HepG2 (cell line): Measurements from ENCODE around the gene REEP6. TPM values are rescaled to one million over a fixed set of nuclear protein-coding genes. Genes with fewer than 3 reads are reported as not detected.

Source experiments
- ATAC-seq: fragments of 200-7000 bp; cut with Tn5 transposase; 3 replicates; pipeline ENCODE4 v1.9.1; 2020; ENCODE audit warnings: mild to moderate bottlenecking, moderate library complexity
- BruUV-seq: library from RNA; stranded (reverse); fragments of 400-500 nt; replicated peaks from 2 replicates; lab custom pipeline; 2021; lab: Mats Ljungman, UMichigan
- CTCF ChIA-PET: fragments of 300-600 bp; formaldehyde crosslinking; extraction: SDS; loops from one replicate; lab custom pipeline; 2021; ENCODE audit warnings: low total read pairs, inconsistent platforms, low intra/inter-chr PET ratio; lab: Yijun Ruan, JAX
- POLR2A ChIA-PET: fragments of 350-600 bp; sonication (Branson Sonifier 250); formaldehyde crosslinking; loops from one replicate; lab custom pipeline; 2020; ENCODE audit warnings: antibody characterized with exemption, inconsistent platforms; lab: Yijun Ruan, JAX
- DNase-seq: peaks from one replicate; pipeline ENCODE4 v3.0.0-alpha.2; 2015; ENCODE audit warnings: low spot score
- FAIRE-seq: peaks from 3 replicates; lab custom pipeline; 2011; peaks lifted over from hg19 to GRCh38; lab: Jason Lieb, UNC
- H2AFZ ChIP-seq: one replicate; pipeline ENCODE4 v1.6.1; 2011; ENCODE audit warnings: low read length, inconsistent platforms
- H3K27ac ChIP-seq: fragments of 300-600 bp; 3 replicates; pipeline ENCODE4 v1.8.0; 2011; ENCODE audit warnings: mixed run types, mild to moderate bottlenecking, mixed read lengths, low read length, inconsistent platforms; ENCODE audit not compliant: insufficient read depth; ENCODE audit errors: extremely low read length
- H3K27me3 ChIP-seq, 2 experiments: fragments of 200-600 bp in 1 of 2; 2 replicates in 1 of 2; 3 replicates in 1 of 2; pipeline versions ENCODE4 v1.6.0 to v1.8.0; 2011; ENCODE audit warnings: low read length in 2 of 2, mild to moderate bottlenecking in 2 of 2, moderate library complexity in 2 of 2, inconsistent platforms in 1 of 2; ENCODE audit not compliant: insufficient read depth in 2 of 2, control insufficient read depth in 1 of 2
- H3K36me3 ChIP-seq, 2 experiments: fragments of 200-600 bp in 1 of 2; replicated peaks in 1 of 2; 2 replicates in 1 of 2; 3 replicates in 1 of 2; pipeline versions ENCODE4 v1.5.1 to v1.8.0; 2011; ENCODE audit warnings: low read length in 2 of 2, inconsistent platforms in 1 of 2; ENCODE audit not compliant: insufficient read depth in 2 of 2, control insufficient read depth in 1 of 2
- H3K4me1 ChIP-seq: 2 replicates; pipeline ENCODE4 v1.5.1; 2012; ENCODE audit warnings: low read length, inconsistent platforms; ENCODE audit not compliant: insufficient read depth
- H3K4me2 ChIP-seq: 2 replicates; pipeline ENCODE4 v1.6.0; 2011; ENCODE audit warnings: low read depth, low read length, inconsistent platforms
- H3K4me3 ChIP-seq, 3 experiments: fragments of 200-600 bp in 1 of 3; sonication (generic), shearing (Covaris generic) in 1 of 3; replicated peaks in 1 of 3; 2 replicates each; pipeline ENCODE4 v1.5.1; 2011 to 2016; ENCODE audit warnings: low read length in 3 of 3, inconsistent platforms in 2 of 3, low read depth in 2 of 3, mild to moderate bottlenecking in 2 of 3, control low read depth in 1 of 3, mixed read lengths in 1 of 3; ENCODE audit not compliant: insufficient read depth in 1 of 3
- H3K79me2 ChIP-seq: one replicate; pipeline ENCODE4 v1.6.1; 2011; ENCODE audit warnings: low read length, inconsistent platforms; ENCODE audit not compliant: insufficient read depth
- H3K9ac ChIP-seq: 2 replicates; pipeline ENCODE4 v1.6.0; 2011; ENCODE audit warnings: mild to moderate bottlenecking, low read depth, low read length, inconsistent platforms; ENCODE audit not compliant: insufficient read depth
- H3K9me3 ChIP-seq: 2 replicates; pipeline ENCODE4 v1.5.1; 2012; ENCODE audit warnings: mild to moderate bottlenecking, low read length
- H4K20me1 ChIP-seq: 2 replicates; pipeline ENCODE4 v1.6.0; 2011; ENCODE audit warnings: inconsistent platforms, mild to moderate bottlenecking, low read length, moderate library complexity; ENCODE audit not compliant: insufficient read depth
- AGO1 ChIP-seq: fragments of 200-400 bp; formaldehyde crosslinking; IDR thresholded peaks from 2 replicates; pipeline ENCODE4 v1.6.1; 2017; ENCODE audit warnings: mild to moderate bottlenecking, low read depth, low read length, moderate library complexity; ENCODE audit not compliant: poor library complexity, severe bottlenecking
- AGO2 ChIP-seq: fragments of 200-400 bp; formaldehyde crosslinking; optimal IDR thresholded peaks from 2 replicates; pipeline ENCODE3; 2017; ENCODE audit warnings: mild to moderate bottlenecking, low read depth, low read length, moderate library complexity
- AKAP8 ChIP-seq: sonication (generic); formaldehyde crosslinking; IDR thresholded peaks from 2 replicates; pipeline ENCODE4 v1.5.1; 2020; ENCODE audit warnings: mild to moderate bottlenecking, missing genetic modification reagents
- GTF3A ChIP-seq: sonication (generic); formaldehyde crosslinking; conservative IDR thresholded peaks from 2 replicates; pipeline ENCODE4 v1.4.0; 2020; ENCODE audit warnings: mild to moderate bottlenecking, missing genetic modification reagents
- IRX3 ChIP-seq: sonication (generic); formaldehyde crosslinking; IDR thresholded peaks from 2 replicates; pipeline ENCODE4 v1.8.1; 2023; ENCODE audit warnings: mild to moderate bottlenecking, low read depth, missing genetic modification reagents, borderline replicate concordance
- KLF15 ChIP-seq: sonication (generic); formaldehyde crosslinking; IDR thresholded peaks from 2 replicates; pipeline ENCODE4 v1.8.1; 2023; ENCODE audit warnings: borderline replicate concordance, mild to moderate bottlenecking, inconsistent platforms, missing genetic modification reagents, mixed read lengths
- ZNF564 ChIP-seq: sonication (generic); formaldehyde crosslinking; IDR thresholded peaks from 2 replicates; pipeline ENCODE4 v1.8.1; 2023; ENCODE audit warnings: mild to moderate bottlenecking, missing genetic modification reagents
- ZNF589 ChIP-seq: sonication (generic); formaldehyde crosslinking; conservative IDR thresholded peaks from 2 replicates; pipeline ENCODE4 v1.8.0; 2022; ENCODE audit warnings: mild to moderate bottlenecking, moderate library complexity, missing genetic modification reagents
- ZNF746 ChIP-seq: sonication (generic); formaldehyde crosslinking; IDR thresholded peaks from 2 replicates; pipeline ENCODE4 v1.8.0; 2022; ENCODE audit warnings: mild to moderate bottlenecking, missing genetic modification reagents
- WGBS: methylation state at CpG from one replicate; pipeline ENCODE4 v1.1.6; 2017; ENCODE audit warnings: low lambda C conversion rate; 5-methylcytosine and 5-hydroxymethylcytosine counted together
- in situ Hi-C: cut with HindIII; loops from 2 replicates; pipeline ENCODE4 v1.10.0; 2017; ENCODE audit warnings: low pct_unique_long_range_greater_than_20kb; ENCODE audit not compliant: extremely low pct_ligation_motif_present
- intact Hi-C: fragments of 100-400 bp; cut with micrococcal nuclease; formaldehyde crosslinking; loops from one replicate; pipeline ENCODE4 v1.10.0; 2022; ENCODE audit not compliant: unreplicated experiment
- polyA plus RNA-seq, 8 experiments: library from polyadenylated mRNA; depleted of rRNA in 3 of 8; stranded (reverse) in 7 of 8; unstranded in 1 of 8; fragments of >200 nt; fragmentation: Illumina TruSeq in 4 of 8; extraction: Trizol in 4 of 8; gene quantifications; 2 replicates each; pipeline versions ENCODE4 v1.2.1 to v1.2.3, GENCODE V29; 2011 to 2016; ENCODE audit warnings: low read depth in 4 of 8, missing spikeins in 1 of 8, mixed read lengths in 1 of 8; ENCODE audit not compliant: insufficient read depth in 1 of 8
- total RNA-seq, 5 experiments: library from RNA; depleted of rRNA; stranded (reverse); fragments of >200 nt; fragmentation: Illumina TruSeq; extraction: Trizol; gene quantifications; 2 replicates each; pipeline ENCODE4 v1.2.3, GENCODE V29; 2016; ENCODE audit warnings: low read depth in 1 of 5
- TF ChIP-seq, protein P1 (sequence below): IDR thresholded peaks from 2 replicates; pipeline ENCODE4 v1.4.0; 2020; ENCODE audit warnings: mild to moderate bottlenecking, missing genetic modification reagents
- TF ChIP-seq, protein P2 (sequence below): sonication (generic); formaldehyde crosslinking; IDR thresholded peaks from 2 replicates; pipeline ENCODE4 v1.4.0; 2020; ENCODE audit warnings: missing genetic modification reagents
- TF ChIP-seq, protein P3 (sequence below): sonication (generic); formaldehyde crosslinking; conservative IDR thresholded peaks from 2 replicates; pipeline ENCODE4 v1.8.0; 2022; ENCODE audit warnings: low read depth, missing genetic modification reagents
- TF ChIP-seq, protein P4 (sequence below): sonication (generic); formaldehyde crosslinking; IDR thresholded peaks from 2 replicates; pipeline ENCODE4 v1.4.0; 2020; ENCODE audit warnings: missing genetic modification reagents

REEP6 gene
- total and polyA plus RNA-seq, 2 of the 13 experiments (the other 11 are each of a cell fraction or from before 2014, with no cell fraction given): 10.0 to 28.8 TPM

DNA sequence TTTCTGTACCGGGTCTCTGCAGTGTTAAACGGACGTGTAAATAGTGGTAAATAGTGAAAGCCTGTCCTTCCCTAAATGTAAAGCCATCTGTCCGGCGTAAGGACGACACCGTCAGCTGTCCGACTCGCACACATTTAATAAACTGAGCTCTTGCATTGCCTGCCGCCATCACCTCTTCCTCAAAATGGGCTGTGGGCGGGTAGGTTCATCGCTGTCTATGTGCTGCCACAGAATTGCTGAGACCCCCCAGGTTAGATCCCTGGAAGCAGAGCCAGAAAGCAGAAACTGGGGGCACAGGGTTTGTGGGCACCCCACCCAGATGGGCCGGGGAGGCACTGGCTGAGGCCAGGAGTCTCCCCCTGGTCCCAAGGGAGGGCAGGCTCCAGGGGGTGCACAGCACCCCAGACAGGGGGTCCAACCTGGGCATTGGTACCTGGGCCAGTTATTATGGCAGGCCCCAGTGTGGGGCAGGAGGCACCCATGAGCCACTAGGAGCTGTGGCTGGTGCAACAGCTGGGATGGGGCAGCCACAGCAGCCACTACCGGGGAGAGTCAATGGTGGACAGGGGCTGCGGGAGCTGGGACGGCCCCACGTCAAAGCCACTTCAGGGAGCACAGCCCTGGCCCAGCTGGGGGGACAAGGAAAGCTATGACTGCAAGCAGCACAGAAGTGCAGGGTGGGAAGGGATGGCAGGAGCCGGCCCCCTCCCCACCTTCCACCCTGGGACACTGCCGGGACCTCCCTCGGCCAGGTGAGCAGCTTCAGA is 17.7 kb upstream of the REEP6 start:
- no peak for ATAC-seq
- intact Hi-C loops (no loop called here), in situ Hi-C loops (no loop called here)
- POLR2A ChIA-PET: no interaction called here
- Histone ChIP-seq H3K4me1 (peaks cover 40% of the 10 kb centered on the region), H4K20me1 (peaks cover 12% of the 10 kb centered on the region), H3K79me2 (peaks cover 11% of the 10 kb centered on the region), H3K9me3 (no peaks in the 10 kb centered on the region), H3K9ac (no peak overlapping the region), H2AFZ (no peak overlapping the region), H3K27me3 (no peaks in the 10 kb centered on the region), H3K4me2 (no peak overlapping the region), H3K27ac (no peak overlapping the region), H3K36me3 (peaks cover 2 to 8% of the 10 kb centered on the region in 2 experiments; a peak in 3 of 5 replicates), H3K4me3 (no peak overlapping the region)
- FAIRE-seq: no peak
- no peak for DNase-seq
- no TSS peak for BruUV-seq
- CTCF ChIA-PET: no interaction called here
- 95% methylated on average over 17 of the region's 20 CpGs for WGBS
- TF ChIP-seq, protein P1, sequence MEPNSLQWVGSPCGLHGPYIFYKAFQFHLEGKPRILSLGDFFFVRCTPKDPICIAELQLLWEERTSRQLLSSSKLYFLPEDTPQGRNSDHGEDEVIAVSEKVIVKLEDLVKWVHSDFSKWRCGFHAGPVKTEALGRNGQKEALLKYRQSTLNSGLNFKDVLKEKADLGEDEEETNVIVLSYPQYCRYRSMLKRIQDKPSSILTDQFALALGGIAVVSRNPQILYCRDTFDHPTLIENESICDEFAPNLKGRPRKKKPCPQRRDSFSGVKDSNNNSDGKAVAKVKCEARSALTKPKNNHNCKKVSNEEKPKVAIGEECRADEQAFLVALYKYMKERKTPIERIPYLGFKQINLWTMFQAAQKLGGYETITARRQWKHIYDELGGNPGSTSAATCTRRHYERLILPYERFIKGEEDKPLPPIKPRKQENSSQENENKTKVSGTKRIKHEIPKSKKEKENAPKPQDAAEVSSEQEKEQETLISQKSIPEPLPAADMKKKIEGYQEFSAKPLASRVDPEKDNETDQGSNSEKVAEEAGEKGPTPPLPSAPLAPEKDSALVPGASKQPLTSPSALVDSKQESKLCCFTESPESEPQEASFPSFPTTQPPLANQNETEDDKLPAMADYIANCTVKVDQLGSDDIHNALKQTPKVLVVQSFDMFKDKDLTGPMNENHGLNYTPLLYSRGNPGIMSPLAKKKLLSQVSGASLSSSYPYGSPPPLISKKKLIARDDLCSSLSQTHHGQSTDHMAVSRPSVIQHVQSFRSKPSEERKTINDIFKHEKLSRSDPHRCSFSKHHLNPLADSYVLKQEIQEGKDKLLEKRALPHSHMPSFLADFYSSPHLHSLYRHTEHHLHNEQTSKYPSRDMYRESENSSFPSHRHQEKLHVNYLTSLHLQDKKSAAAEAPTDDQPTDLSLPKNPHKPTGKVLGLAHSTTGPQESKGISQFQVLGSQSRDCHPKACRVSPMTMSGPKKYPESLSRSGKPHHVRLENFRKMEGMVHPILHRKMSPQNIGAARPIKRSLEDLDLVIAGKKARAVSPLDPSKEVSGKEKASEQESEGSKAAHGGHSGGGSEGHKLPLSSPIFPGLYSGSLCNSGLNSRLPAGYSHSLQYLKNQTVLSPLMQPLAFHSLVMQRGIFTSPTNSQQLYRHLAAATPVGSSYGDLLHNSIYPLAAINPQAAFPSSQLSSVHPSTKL (CRISPR knock-in tag): no peak
- TF ChIP-seq IRX3: no peak
- TF ChIP-seq AGO1: peak; percentile 14
- TF ChIP-seq, protein P2, sequence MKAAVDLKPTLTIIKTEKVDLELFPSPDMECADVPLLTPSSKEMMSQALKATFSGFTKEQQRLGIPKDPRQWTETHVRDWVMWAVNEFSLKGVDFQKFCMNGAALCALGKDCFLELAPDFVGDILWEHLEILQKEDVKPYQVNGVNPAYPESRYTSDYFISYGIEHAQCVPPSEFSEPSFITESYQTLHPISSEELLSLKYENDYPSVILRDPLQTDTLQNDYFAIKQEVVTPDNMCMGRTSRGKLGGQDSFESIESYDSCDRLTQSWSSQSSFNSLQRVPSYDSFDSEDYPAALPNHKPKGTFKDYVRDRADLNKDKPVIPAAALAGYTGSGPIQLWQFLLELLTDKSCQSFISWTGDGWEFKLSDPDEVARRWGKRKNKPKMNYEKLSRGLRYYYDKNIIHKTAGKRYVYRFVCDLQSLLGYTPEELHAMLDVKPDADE: no peak
- TF ChIP-seq GTF3A (CRISPR knock-in tag): no peak
- TF ChIP-seq AKAP8 (CRISPR knock-in tag): peak; percentile 54
- no peak for TF ChIP-seq KLF15
- TF ChIP-seq ZNF564 (CRISPR knock-in tag): no peak
- TF ChIP-seq ZNF589 (CRISPR knock-in tag): no peak
- TF ChIP-seq, protein P3, sequence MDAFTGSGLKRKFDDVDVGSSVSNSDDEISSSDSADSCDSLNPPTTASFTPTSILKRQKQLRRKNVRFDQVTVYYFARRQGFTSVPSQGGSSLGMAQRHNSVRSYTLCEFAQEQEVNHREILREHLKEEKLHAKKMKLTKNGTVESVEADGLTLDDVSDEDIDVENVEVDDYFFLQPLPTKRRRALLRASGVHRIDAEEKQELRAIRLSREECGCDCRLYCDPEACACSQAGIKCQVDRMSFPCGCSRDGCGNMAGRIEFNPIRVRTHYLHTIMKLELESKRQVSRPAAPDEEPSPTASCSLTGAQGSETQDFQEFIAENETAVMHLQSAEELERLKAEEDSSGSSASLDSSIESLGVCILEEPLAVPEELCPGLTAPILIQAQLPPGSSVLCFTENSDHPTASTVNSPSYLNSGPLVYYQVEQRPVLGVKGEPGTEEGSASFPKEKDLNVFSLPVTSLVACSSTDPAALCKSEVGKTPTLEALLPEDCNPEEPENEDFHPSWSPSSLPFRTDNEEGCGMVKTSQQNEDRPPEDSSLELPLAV (CRISPR knock-in tag): no peak
- TF ChIP-seq ZNF746 (CRISPR knock-in tag): no peak
- peak; percentile 71 for TF ChIP-seq AGO2
- TF ChIP-seq, protein P4, sequence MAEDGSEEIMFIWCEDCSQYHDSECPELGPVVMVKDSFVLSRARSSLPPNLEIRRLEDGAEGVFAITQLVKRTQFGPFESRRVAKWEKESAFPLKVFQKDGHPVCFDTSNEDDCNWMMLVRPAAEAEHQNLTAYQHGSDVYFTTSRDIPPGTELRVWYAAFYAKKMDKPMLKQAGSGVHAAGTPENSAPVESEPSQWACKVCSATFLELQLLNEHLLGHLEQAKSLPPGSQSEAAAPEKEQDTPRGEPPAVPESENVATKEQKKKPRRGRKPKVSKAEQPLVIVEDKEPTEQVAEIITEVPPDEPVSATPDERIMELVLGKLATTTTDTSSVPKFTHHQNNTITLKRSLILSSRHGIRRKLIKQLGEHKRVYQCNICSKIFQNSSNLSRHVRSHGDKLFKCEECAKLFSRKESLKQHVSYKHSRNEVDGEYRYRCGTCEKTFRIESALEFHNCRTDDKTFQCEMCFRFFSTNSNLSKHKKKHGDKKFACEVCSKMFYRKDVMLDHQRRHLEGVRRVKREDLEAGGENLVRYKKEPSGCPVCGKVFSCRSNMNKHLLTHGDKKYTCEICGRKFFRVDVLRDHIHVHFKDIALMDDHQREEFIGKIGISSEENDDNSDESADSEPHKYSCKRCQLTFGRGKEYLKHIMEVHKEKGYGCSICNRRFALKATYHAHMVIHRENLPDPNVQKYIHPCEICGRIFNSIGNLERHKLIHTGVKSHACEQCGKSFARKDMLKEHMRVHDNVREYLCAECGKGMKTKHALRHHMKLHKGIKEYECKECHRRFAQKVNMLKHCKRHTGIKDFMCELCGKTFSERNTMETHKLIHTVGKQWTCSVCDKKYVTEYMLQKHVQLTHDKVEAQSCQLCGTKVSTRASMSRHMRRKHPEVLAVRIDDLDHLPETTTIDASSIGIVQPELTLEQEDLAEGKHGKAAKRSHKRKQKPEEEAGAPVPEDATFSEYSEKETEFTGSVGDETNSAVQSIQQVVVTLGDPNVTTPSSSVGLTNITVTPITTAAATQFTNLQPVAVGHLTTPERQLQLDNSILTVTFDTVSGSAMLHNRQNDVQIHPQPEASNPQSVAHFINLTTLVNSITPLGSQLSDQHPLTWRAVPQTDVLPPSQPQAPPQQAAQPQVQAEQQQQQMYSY (CRISPR knock-in tag): no peak
